GM13977 (cell line): ENCODE data around the gene HLF.

Source experiments
- DNase-seq: peaks from one replicate; pipeline ENCODE4 v3.0.0; 2012; ENCODE audit warnings: low spot score
- in situ Hi-C: fragments of 300-500 bp; cut with MboI; formaldehyde crosslinking; loops from one replicate; pipeline ENCODE4 v1.12.0; 2022; ENCODE audit warnings: low sequenced_read_pairs, low pct_unique_long_range_greater_than_20kb, mixed read lengths, inconsistent platforms; ENCODE audit not compliant: unreplicated experiment
- TF ChIP-seq, protein P1 (sequence below): IDR thresholded peaks from 2 replicates; pipeline ENCODE4 v1.5.1; 2012; ENCODE audit warnings: mild to moderate bottlenecking, control low read depth; ENCODE audit not compliant: insufficient read depth; ENCODE audit errors: extremely low read depth, missing control alignments

HLF gene

DNA sequence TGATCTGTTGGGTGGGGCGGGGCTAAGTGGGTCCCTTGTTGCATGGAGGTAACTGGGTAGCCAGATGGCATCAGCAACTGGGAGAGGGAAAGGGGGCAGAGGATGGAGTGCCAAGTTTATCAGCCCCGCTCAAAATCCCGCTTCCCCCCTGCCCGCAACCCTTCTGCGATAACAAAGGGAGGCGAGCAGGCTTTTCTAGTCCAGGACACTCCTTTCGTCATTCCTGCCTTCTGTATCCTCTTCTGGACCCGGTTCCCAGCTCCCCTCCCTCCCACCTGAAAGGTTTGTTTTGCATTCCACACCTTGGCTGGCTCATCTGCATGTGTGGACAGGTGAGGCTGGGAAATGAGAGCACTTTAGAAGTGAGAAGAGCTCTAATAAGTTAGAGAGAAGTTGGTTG lies 53.3 kb downstream of the HLF start:
- TF ChIP-seq, protein P1, sequence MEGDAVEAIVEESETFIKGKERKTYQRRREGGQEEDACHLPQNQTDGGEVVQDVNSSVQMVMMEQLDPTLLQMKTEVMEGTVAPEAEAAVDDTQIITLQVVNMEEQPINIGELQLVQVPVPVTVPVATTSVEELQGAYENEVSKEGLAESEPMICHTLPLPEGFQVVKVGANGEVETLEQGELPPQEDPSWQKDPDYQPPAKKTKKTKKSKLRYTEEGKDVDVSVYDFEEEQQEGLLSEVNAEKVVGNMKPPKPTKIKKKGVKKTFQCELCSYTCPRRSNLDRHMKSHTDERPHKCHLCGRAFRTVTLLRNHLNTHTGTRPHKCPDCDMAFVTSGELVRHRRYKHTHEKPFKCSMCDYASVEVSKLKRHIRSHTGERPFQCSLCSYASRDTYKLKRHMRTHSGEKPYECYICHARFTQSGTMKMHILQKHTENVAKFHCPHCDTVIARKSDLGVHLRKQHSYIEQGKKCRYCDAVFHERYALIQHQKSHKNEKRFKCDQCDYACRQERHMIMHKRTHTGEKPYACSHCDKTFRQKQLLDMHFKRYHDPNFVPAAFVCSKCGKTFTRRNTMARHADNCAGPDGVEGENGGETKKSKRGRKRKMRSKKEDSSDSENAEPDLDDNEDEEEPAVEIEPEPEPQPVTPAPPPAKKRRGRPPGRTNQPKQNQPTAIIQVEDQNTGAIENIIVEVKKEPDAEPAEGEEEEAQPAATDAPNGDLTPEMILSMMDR, result no peak
- no peak for DNase-seq
- in situ Hi-C loops, result loop anchor here (25.0 kb wide), 1 partner anchor 331 kb away; no protein-coding TSS in a partner anchor

DNA sequence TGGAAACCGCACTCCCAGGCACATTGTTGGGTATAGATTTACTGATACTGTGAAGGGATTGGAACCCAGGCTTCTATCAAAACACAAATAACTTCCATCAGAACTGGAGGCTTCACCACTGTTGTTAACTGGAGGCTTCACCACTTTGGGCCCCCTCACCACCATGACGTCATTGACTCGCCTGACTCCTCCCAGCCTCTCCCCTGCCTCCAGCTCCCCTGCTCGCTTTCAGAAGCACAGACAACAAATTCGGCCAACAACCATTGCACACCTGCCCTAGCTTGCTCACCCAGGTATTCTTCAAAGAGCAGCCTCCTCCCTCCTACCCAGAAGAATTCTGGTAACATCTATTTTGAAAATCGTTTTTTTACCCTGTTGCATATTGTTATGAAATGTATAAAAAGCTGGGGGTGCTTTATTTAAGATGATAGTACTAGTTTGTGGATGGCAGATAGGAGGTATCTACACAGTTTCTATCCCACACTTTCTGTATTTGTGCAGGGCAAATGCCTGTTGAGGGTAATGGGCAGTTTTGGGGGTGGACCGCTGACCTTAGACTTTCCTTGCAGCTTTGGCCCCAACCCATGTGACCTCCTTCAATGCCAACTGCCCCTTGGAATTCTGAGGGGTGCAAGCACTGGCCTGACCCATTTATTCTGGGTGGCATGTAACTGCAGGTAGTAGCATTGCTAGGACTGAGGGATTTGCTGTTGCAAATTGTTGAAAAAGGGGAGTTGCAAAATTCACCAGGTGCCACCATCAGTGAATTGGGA lies 54.1 kb downstream of the HLF start:
- TF ChIP-seq, protein P1, result no peak
- in situ Hi-C loops, result loop anchor here (25.0 kb wide), 1 partner anchor 332 kb away; no protein-coding TSS in a partner anchor
- DNase-seq, result no peak

DNA sequence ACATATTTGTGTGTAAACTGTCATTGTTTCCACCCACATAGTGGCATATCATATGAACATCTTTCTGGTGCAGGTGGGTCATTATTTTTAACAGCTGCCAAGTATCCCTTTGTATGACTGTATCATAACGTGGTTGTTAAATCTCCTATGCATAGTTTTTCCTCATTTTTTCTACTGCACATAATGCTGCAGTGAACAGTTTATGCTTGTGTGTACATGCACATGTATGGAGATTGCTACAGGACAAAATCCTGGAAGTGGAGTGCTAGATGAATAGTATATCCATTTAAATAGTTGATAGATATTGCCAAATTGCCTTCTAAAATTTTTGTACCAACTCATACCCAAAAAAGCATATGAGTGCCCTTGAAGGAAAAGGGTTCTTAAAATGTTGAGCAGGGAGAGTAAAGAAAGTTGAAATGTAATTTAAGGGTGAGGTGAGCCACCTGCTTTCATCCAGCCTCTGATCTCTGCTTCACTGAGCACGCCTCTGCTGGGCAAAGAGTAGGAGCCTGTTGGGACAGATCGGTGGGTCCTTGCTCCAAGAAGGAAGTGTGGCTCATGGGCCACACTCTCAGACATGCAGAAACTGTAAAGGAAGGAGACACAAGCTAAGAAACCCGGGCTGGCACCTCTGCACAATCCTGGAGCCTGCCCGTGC lies 55.3 kb downstream of the HLF start:
- no peak for DNase-seq
- in situ Hi-C loops, result loop anchor here (25.0 kb wide), 1 partner anchor 333 kb away; no protein-coding TSS in a partner anchor
- TF ChIP-seq, protein P1, result no peak

DNA sequence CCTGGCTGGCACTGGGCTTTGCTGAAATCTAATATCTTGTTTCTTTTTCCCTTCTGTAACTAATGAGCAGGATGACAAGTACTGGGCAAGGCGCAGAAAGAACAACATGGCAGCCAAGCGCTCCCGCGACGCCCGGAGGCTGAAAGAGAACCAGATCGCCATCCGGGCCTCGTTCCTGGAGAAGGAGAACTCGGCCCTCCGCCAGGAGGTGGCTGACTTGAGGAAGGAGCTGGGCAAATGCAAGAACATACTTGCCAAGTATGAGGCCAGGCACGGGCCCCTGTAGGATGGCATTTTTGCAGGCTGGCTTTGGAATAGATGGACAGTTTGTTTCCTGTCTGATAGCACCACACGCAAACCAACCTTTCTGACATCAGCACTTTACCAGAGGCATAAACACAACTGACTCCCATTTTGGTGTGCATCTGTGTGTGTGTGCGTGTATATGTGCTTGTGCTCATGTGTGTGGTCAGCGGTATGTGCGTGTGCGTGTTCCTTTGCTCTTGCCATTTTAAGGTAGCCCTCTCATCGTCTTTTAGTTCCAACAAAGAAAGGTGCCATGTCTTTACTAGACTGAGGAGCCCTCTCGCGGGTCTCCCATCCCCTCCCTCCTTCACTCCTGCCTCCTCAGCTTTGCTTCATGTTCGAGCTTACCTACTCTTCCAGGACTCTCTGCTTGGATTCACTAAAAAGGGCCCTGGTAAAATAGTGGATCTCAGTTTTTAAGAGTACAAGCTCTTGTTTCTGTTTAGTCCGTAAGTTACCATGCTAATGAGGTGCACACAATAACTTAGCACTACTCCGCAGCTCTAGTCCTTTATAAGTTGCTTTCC lies 56.0 kb downstream of the HLF start:
- TF ChIP-seq, protein P1, result no peak
- in situ Hi-C loops, result loop anchor here (25.0 kb wide), 1 partner anchor 334 kb away; no protein-coding TSS in a partner anchor
- DNase-seq, result no peak

DNA sequence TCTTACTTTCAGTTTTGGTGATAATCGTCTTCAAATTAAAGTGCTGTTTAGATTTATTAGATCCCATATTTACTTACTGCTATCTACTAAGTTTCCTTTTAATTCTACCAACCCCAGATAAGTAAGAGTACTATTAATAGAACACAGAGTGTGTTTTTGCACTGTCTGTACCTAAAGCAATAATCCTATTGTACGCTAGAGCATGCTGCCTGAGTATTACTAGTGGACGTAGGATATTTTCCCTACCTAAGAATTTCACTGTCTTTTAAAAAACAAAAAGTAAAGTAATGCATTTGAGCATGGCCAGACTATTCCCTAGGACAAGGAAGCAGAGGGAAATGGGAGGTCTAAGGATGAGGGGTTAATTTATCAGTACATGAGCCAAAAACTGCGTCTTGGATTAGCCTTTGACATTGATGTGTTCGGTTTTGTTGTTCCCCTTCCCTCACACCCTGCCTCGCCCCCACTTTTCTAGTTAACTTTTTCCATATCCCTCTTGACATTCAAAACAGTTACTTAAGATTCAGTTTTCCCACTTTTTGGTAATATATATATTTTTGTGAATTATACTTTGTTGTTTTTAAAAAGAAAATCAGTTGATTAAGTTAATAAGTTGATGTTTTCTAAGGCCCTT lies 56.8 kb downstream of the HLF start:
- in situ Hi-C loops, result loop anchor here (25.0 kb wide), 1 partner anchor 334 kb away; no protein-coding TSS in a partner anchor
- TF ChIP-seq, protein P1, result no peak

More for the DNA sequence above, 56.8 kb downstream of the HLF start:
- DNase-seq, result no peak
